ENCODE measurements around the gene RBMS3. TPM values are rescaled to one million over a fixed set of nuclear protein-coding genes. Genes with fewer than 3 reads are reported as not detected.

The RBMS3 gene
- total RNA-seq, 1 donor from 2014 or later = 65.1 TPM

GRCh38 chr3:29892976-29893554 is 612.2 kb downstream of the RBMS3 start:
- no peak for TF ChIP-seq CTCF (IDR thresholded peaks at IDR 0.05; ENCODE audit: partially characterized antibody, unreplicated experiment)
- H3K27me3 Mint-ChIP-seq (ENCODE audit: unreplicated experiment) = no peaks in the 10 kb centered on the region
- H3K9me3 Mint-ChIP-seq (ENCODE audit: unreplicated experiment) = no peaks in the 10 kb centered on the region
- no peak for DNase-seq
- H3K4me1 Mint-ChIP-seq (ENCODE audit: low read depth, unreplicated experiment) = peaks cover 5% of the 10 kb centered on the region
- no peak overlapping the region for H3K27ac Mint-ChIP-seq (ENCODE audit: unreplicated experiment)
- H3K36me3 Mint-ChIP-seq (ENCODE audit: unreplicated experiment) = no peaks in the 10 kb centered on the region
- no peak overlapping the region for H3K4me3 Mint-ChIP-seq (ENCODE audit: unreplicated experiment)

GRCh38 chr3:29896856-29897255 is 616.0 kb downstream of the RBMS3 start:
- H3K4me1 Mint-ChIP-seq (ENCODE audit: low read depth, unreplicated experiment) = no peaks in the 10 kb centered on the region
- no peak for TF ChIP-seq CTCF (IDR thresholded peaks at IDR 0.05; ENCODE audit: partially characterized antibody, unreplicated experiment)
- no peaks in the 10 kb centered on the region for H3K36me3 Mint-ChIP-seq (ENCODE audit: unreplicated experiment)
- no peaks in the 10 kb centered on the region for H3K27me3 Mint-ChIP-seq (ENCODE audit: unreplicated experiment)
- no peaks in the 10 kb centered on the region for H3K9me3 Mint-ChIP-seq (ENCODE audit: unreplicated experiment)
- H3K27ac Mint-ChIP-seq (ENCODE audit: unreplicated experiment) = no peak overlapping the region
- H3K4me3 Mint-ChIP-seq (ENCODE audit: unreplicated experiment) = no peak overlapping the region
- no peak for DNase-seq

- TF ChIP-seq CTCF (IDR thresholded peaks at IDR 0.05; ENCODE audit: partially characterized antibody, unreplicated experiment) = no peak
- H3K36me3 Mint-ChIP-seq (ENCODE audit: unreplicated experiment) = no peaks in the 10 kb centered on the region
- H3K9me3 Mint-ChIP-seq (ENCODE audit: unreplicated experiment) = no peaks in the 10 kb centered on the region
- H3K27me3 Mint-ChIP-seq (ENCODE audit: unreplicated experiment) = no peaks in the 10 kb centered on the region
- H3K4me3 Mint-ChIP-seq (ENCODE audit: unreplicated experiment) = no peak overlapping the region
- H3K4me1 Mint-ChIP-seq (ENCODE audit: low read depth, unreplicated experiment) = no peaks in the 10 kb centered on the region
- H3K27ac Mint-ChIP-seq (ENCODE audit: unreplicated experiment) = no peak overlapping the region
- no peak for DNase-seq
These were observed 617.5 kb downstream of the RBMS3 start for GRCh38 chr3:29898171-29898965.

GRCh38 chr3:29899021-29899420 is 618.1 kb downstream of the RBMS3 start:
- Mint-ChIP-seq H3K9me3 (ENCODE audit: unreplicated experiment) (no peaks in the 10 kb centered on the region), H3K27me3 (ENCODE audit: unreplicated experiment) (no peaks in the 10 kb centered on the region), H3K4me3 (ENCODE audit: unreplicated experiment) (no peak overlapping the region), H3K36me3 (ENCODE audit: unreplicated experiment) (no peaks in the 10 kb centered on the region), H3K27ac (ENCODE audit: unreplicated experiment) (no peak overlapping the region), H3K4me1 (ENCODE audit: low read depth, unreplicated experiment) (no peaks in the 10 kb centered on the region)
- DNase-seq = no peak
- TF ChIP-seq CTCF (IDR thresholded peaks at IDR 0.05; ENCODE audit: partially characterized antibody, unreplicated experiment) = no peak

- no peaks in the 10 kb centered on the region for H3K27me3 Mint-ChIP-seq (ENCODE audit: unreplicated experiment)
- H3K27ac Mint-ChIP-seq (ENCODE audit: unreplicated experiment) = no peak overlapping the region
- no peak overlapping the region for H3K4me3 Mint-ChIP-seq (ENCODE audit: unreplicated experiment)
- no peak for TF ChIP-seq CTCF (IDR thresholded peaks at IDR 0.05; ENCODE audit: partially characterized antibody, unreplicated experiment)
- DNase-seq = no peak
- no peaks in the 10 kb centered on the region for H3K9me3 Mint-ChIP-seq (ENCODE audit: unreplicated experiment)
- H3K36me3 Mint-ChIP-seq (ENCODE audit: unreplicated experiment) = no peaks in the 10 kb centered on the region
- H3K4me1 Mint-ChIP-seq (ENCODE audit: low read depth, unreplicated experiment) = no peaks in the 10 kb centered on the region
These were observed 620.2 kb downstream of the RBMS3 start for GRCh38 chr3:29901097-29901496.
